H1 (cell line): ENCODE results near the gene PARD3. TPM values are rescaled to one million over a fixed set of nuclear protein-coding genes. Genes with fewer than 3 reads are reported as not detected.

Experiments
- CTCF ChIA-PET: fragments of 300-600 bp; sonication (Branson Sonifier 250); formaldehyde crosslinking; loops from one replicate; lab custom pipeline; 2021; ENCODE audit not compliant: partially characterized antibody; lab: Charles Lee
- POLR2A ChIA-PET: fragments of 300-600 bp; sonication (Branson Sonifier 250); formaldehyde crosslinking; loops from one replicate; lab custom pipeline; 2021; ENCODE audit warnings: inconsistent platforms; ENCODE audit not compliant: partially characterized antibody; lab: Charles Lee
- DNase-seq, 2 experiments: peaks; one replicate each; pipeline versions ENCODE4 v3.0.0 to v3.0.0-alpha.2; 2010 to 2022; ENCODE audit warnings: low spot score in 2 of 2, low read depth in 1 of 2, mixed read lengths in 1 of 2
- FAIRE-seq: peaks from 2 replicates; lab custom pipeline; 2011; peaks lifted over from hg19 to GRCh38; lab: Jason Lieb, UNC
- H2AFZ ChIP-seq: 2 replicates; pipeline ENCODE4 v1.8.1; 2012; ENCODE audit warnings: low read length, inconsistent platforms
- H2AK5ac ChIP-seq: 2 replicates; pipeline ENCODE4 v1.6.1; 2013; ENCODE audit warnings: low read depth, low read length
- H2BK120ac ChIP-seq: replicated peaks from 2 replicates; pipeline ENCODE3; 2013; ENCODE audit warnings: low read depth, low read length, inconsistent platforms
- H2BK12ac ChIP-seq: 2 replicates; pipeline ENCODE4 v1.6.1; 2013; ENCODE audit warnings: low read depth, low read length
- H2BK15ac ChIP-seq: 2 replicates; pipeline ENCODE4 v1.6.1; 2013; ENCODE audit warnings: low read length
- H2BK20ac ChIP-seq: 2 replicates; pipeline ENCODE4 v1.6.1; 2013; ENCODE audit warnings: low read length
- H2BK5ac ChIP-seq: 2 replicates; pipeline ENCODE4 v1.6.1; 2013; ENCODE audit warnings: low read depth, low read length
- H3K14ac ChIP-seq: 2 replicates; pipeline ENCODE4 v1.6.1; 2013; ENCODE audit warnings: inconsistent platforms; ENCODE audit not compliant: insufficient read length
- H3K18ac ChIP-seq: 2 replicates; pipeline ENCODE4 v1.6.1; 2013; ENCODE audit warnings: low read length; ENCODE audit errors: extremely low read depth
- H3K23ac ChIP-seq: 2 replicates; pipeline ENCODE4 v1.6.1; 2013; ENCODE audit warnings: inconsistent platforms; ENCODE audit not compliant: insufficient read length
- H3K23me2 ChIP-seq: 2 replicates; pipeline ENCODE4 v1.6.1; 2013; ENCODE audit warnings: low read depth, low read length
- H3K27ac ChIP-seq: 2 replicates; pipeline ENCODE4 v1.6.1; 2011; ENCODE audit warnings: low read depth, low read length, inconsistent platforms
- H3K27me3 ChIP-seq, 4 experiments: replicated peaks in 1 of 4; 1 replicate in 1 of 4; 2 replicates in 3 of 4; pipeline versions ENCODE4 v1.6.1 to v1.8.1; 2011 to 2013; ENCODE audit warnings: low read length in 3 of 4, mild to moderate bottlenecking in 3 of 4, inconsistent platforms in 2 of 4, mixed read lengths in 2 of 4, moderate library complexity in 1 of 4; ENCODE audit not compliant: control insufficient read depth in 3 of 4, insufficient read depth in 3 of 4; ENCODE audit errors: extremely low read depth in 1 of 4
- H3K36me3 ChIP-seq, 4 experiments: 2 replicates each; pipeline versions ENCODE4 v1.6.1 to v1.8.1; 2011 to 2013; ENCODE audit warnings: mild to moderate bottlenecking in 4 of 4, low read length in 3 of 4, moderate library complexity in 2 of 4, control low read depth in 1 of 4, inconsistent platforms in 1 of 4; ENCODE audit not compliant: insufficient read depth in 4 of 4, control insufficient read depth in 2 of 4
- H3K4ac ChIP-seq: replicated peaks from 2 replicates; pipeline ENCODE3; 2013; ENCODE audit warnings: low read length, low read depth, mixed read lengths, inconsistent platforms; ENCODE audit not compliant: insufficient read length
- H3K4me1 ChIP-seq, 4 experiments: replicated peaks in 1 of 4; 1 replicate in 1 of 4; 2 replicates in 3 of 4; pipeline versions ENCODE4 v1.6.1 to v1.8.1; 2011 to 2013; ENCODE audit warnings: low read length in 3 of 4, inconsistent platforms in 2 of 4, mixed read lengths in 1 of 4; ENCODE audit not compliant: insufficient read depth in 4 of 4, control insufficient read depth in 3 of 4
- H3K4me2 ChIP-seq, 2 experiments: 2 replicates each; pipeline versions ENCODE4 v1.6.1 to v1.8.1; 2011 to 2013; ENCODE audit warnings: low read depth in 2 of 2, low read length in 2 of 2, control low read depth in 1 of 2, inconsistent platforms in 1 of 2, mild to moderate bottlenecking in 1 of 2; ENCODE audit not compliant: insufficient read depth in 1 of 2
- H3K4me3 ChIP-seq, 4 experiments: fragments of 200-600, 300-600 bp in 1 of 4; sonication (generic), shearing (Covaris generic), sonication (Bioruptor Twin) in 1 of 4; 2 replicates each; pipeline versions ENCODE4 v1.5.1 to v1.8.1; 2011 to 2016; ENCODE audit warnings: low read length in 4 of 4, low read depth in 3 of 4, control low read depth in 2 of 4, inconsistent platforms in 2 of 4, mild to moderate bottlenecking in 2 of 4, mixed read lengths in 1 of 4, moderate library complexity in 1 of 4; ENCODE audit not compliant: insufficient read depth in 2 of 4; ENCODE audit errors: extremely low read depth in 1 of 4
- H3K56ac ChIP-seq: replicated peaks from 2 replicates; pipeline ENCODE3; 2013; ENCODE audit warnings: low read depth, mild to moderate bottlenecking, mixed read lengths, low read length, inconsistent platforms; ENCODE audit not compliant: insufficient read length
- H3K79me1 ChIP-seq: 2 replicates; pipeline ENCODE4 v1.6.1; 2013; ENCODE audit warnings: low read depth, low read length, control low read depth
- H3K79me2 ChIP-seq, 2 experiments: 2 replicates each; pipeline versions ENCODE4 v1.6.1 to v1.8.1; 2012 to 2013; ENCODE audit warnings: low read length in 2 of 2, mild to moderate bottlenecking in 2 of 2, inconsistent platforms in 1 of 2; ENCODE audit not compliant: insufficient read depth in 2 of 2, control insufficient read depth in 1 of 2
- H3K9ac ChIP-seq, 4 experiments: replicated peaks in 1 of 4; 1 replicate in 1 of 4; 2 replicates in 3 of 4; pipeline versions ENCODE4 v1.6.1 to v1.8.1; 2011 to 2013; ENCODE audit warnings: low read depth in 3 of 4, low read length in 3 of 4, control low read depth in 2 of 4, mild to moderate bottlenecking in 2 of 4, moderate library complexity in 2 of 4, inconsistent platforms in 1 of 4; ENCODE audit errors: extremely low read depth in 1 of 4
- H3K9me3 ChIP-seq, 2 experiments: 2 replicates each; pipeline versions ENCODE4 v1.6.1 to v1.8.1; 2012 to 2013; ENCODE audit warnings: mild to moderate bottlenecking in 2 of 2, moderate library complexity in 2 of 2, control low read depth in 1 of 2, inconsistent platforms in 1 of 2, low read depth in 1 of 2, low read length in 1 of 2, mixed read lengths in 1 of 2; ENCODE audit not compliant: insufficient read depth in 2 of 2
- H4K20me1 ChIP-seq, 2 experiments: replicated peaks in 1 of 2; 2 replicates each; pipeline versions ENCODE3 to v1.8.1; 2011 to 2013; ENCODE audit warnings: inconsistent platforms in 2 of 2, low read length in 2 of 2, mild to moderate bottlenecking in 1 of 2; ENCODE audit not compliant: insufficient read depth in 2 of 2, control insufficient read depth in 1 of 2
- H4K5ac ChIP-seq: 2 replicates; pipeline ENCODE4 v1.6.1; 2013; ENCODE audit warnings: low read length, low read depth, mixed read lengths, inconsistent platforms; ENCODE audit not compliant: insufficient read length
- H4K8ac ChIP-seq: 2 replicates; pipeline ENCODE4 v1.8.0; 2013; ENCODE audit warnings: mild to moderate bottlenecking, moderate library complexity, low read length, inconsistent platforms; ENCODE audit not compliant: insufficient read depth; ENCODE audit errors: extremely low read depth
- H4K91ac ChIP-seq: replicated peaks from 2 replicates; pipeline ENCODE3; 2013; ENCODE audit warnings: low read length, mixed read lengths, inconsistent platforms; ENCODE audit not compliant: insufficient read length
- WGBS, 2 experiments: shearing (Covaris generic) in 1 of 2; methylation state at CpG; one replicate each; pipeline versions ENCODE4 v1.1.6 to v1.1.7; 2013 to 2015; ENCODE audit warnings: low lambda C conversion rate in 2 of 2, mixed read lengths in 2 of 2, inconsistent platforms in 1 of 2, low coverage in 1 of 2, missing lambda C conversion rate in 1 of 2; ENCODE audit not compliant: insufficient replicate concordance in 2 of 2, insufficient coverage in 1 of 2, insufficient read length in 1 of 2; ENCODE audit errors: extremely low coverage in 1 of 2, missing lambda C conversion rate in 1 of 2; 5-methylcytosine and 5-hydroxymethylcytosine counted together
- polyA plus RNA-seq, 7 experiments: library from polyadenylated mRNA; depleted of rRNA in 3 of 7; stranded (reverse) in 5 of 7; unstranded in 2 of 7; fragments of >200 nt in 5 of 7; fragments of 200-250 nt in 2 of 7; gene quantifications; 1 replicate in 5 of 7; 2 replicates in 1 of 7; 4 replicates in 1 of 7; pipeline versions ENCODE4 v1.2.1 to v1.2.3, GENCODE V29; 2011 to 2013; ENCODE audit warnings: missing spikeins in 2 of 7, mixed read lengths in 2 of 7
- total RNA-seq: library from RNA; stranded (reverse); fragmentation: NEBNext Ultra II Directional; extraction: Animal tissue kit (Norgen Biotek cat#: 25700); gene quantifications from 2 replicates; pipeline ENCODE4 v1.2.1, GENCODE V29; 2021

The PARD3 gene
- total and polyA plus RNA-seq, 2 of the 8 experiments (the other 6 are each of a cell fraction or from before 2014, with no cell fraction given): 19.7 to 49.1 TPM

DNA sequence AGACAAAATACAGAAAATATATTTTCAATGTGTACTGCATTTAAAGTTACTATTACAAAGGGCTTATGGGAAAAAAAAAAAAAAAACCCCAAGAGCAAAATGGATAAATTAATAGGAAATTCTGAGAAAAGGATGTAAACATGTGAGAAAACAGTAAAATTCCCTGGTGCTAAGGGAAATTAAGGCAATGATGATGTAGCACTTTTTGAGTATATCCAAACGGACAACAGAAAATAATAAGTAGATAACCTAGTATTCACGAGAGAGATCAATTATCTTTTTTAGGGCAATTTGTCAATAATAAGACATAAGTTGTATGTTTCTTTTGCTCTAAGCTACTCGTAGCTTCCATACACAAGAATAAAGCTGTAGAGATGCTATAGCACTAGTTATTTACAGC is 80.2 kb downstream of the PARD3 start:
- Histone ChIP-seq H3K23me2 (0 out of 2 replicates have a peak, but pooled peaks cover 2% of the 10 kb centered on the region), H3K36me3 (no peaks in the 10 kb centered on the region), H3K4me3 (no peak overlapping the region), H3K23ac (no peak overlapping the region), H3K9ac (no peak overlapping the region), H3K56ac (no peak overlapping the region), H2AFZ (no peak overlapping the region), H2BK20ac (no peak overlapping the region), H2BK5ac (no peak overlapping the region), H3K27ac (no peak overlapping the region), H3K14ac (no peak overlapping the region), H3K4me1 (peaks cover 12 to 20% (median 17%) of the 10 kb centered on the region in 4 experiments), H4K20me1 (peaks cover 5 to 9% of the 10 kb centered on the region in 2 experiments), H3K79me2 (peaks cover 0 to 92% of the 10 kb centered on the region in 2 experiments), H3K18ac (no peak overlapping the region; the same call in 1 of the 2 replicates), H3K4ac (no peak overlapping the region), H4K91ac (no peak overlapping the region), H3K79me1 (peaks cover 6% of the 10 kb centered on the region; the same call in 1 of the 2 replicates), H2BK12ac (no peak overlapping the region), H4K8ac (no peak overlapping the region), H2BK15ac (no peak overlapping the region), H4K5ac (no peak overlapping the region), H3K4me2 (no peak overlapping the region), H2BK120ac (no peak overlapping the region), H3K27me3 (no peaks in the 10 kb centered on the region), H2AK5ac (no peak overlapping the region), H3K9me3 (no peaks in the 10 kb centered on the region)
- 83% methylated on average over 3 of the region's 3 CpGs; no CpG with 5 or more reads in 1 of the 2 experiments for WGBS, 2 experiments
- FAIRE-seq: no peak
- DNase-seq: no peak
- POLR2A ChIA-PET: no interaction called here
- CTCF ChIA-PET: interaction anchor here (0.6 to 4.2 kb wide), 3 partner anchors 11 to 532 kb away, joined by 6 to 28 read pairs (median 10); no protein-coding TSS in a partner anchor
